ENCODE results near the gene TNNT3. TPM values are rescaled to one million over a fixed set of nuclear protein-coding genes. Genes with fewer than 3 reads are reported as not detected.

TNNT3 gene
- total and polyA plus RNA-seq, 3 donors from 2014 or later, result 8.1 to 16.1 (median 13.1) TPM

- H3K4me3 ChIP-seq, result no peak overlapping the region
- H3K9me3 ChIP-seq, result no peaks in the 10 kb centered on the region
- no peak for DNase-seq
- WGBS, 2 donors, result no CpG with 5 or more reads among the region's 6 CpGs
- H3K4me1 ChIP-seq, result no peaks in the 10 kb centered on the region
- intact Hi-C loops (cut with DNase I; ENCODE audit: low total_unique reads), result no loop called here
- no peaks in the 10 kb centered on the region for H3K36me3 ChIP-seq (ENCODE audit: low read depth, missing control alignments)
- no peak overlapping the region for H3K27ac ChIP-seq
- TF ChIP-seq CTCF (IDR thresholded peaks at IDR 0.05), result no peak
- no peak for TF ChIP-seq POLR2A (IDR thresholded peaks at IDR 0.05)
- H3K27me3 ChIP-seq, result no peaks in the 10 kb centered on the region
Observed at GRCh38 chr11:1987024-1987423, 67.5 kb downstream of the TNNT3 start.

GRCh38 chr11:1988174-1988573 is 68.7 kb downstream of the TNNT3 start:
- H3K27me3 ChIP-seq, result no peaks in the 10 kb centered on the region
- TF ChIP-seq POLR2A (IDR thresholded peaks at IDR 0.05), result no peak
- TF ChIP-seq CTCF (IDR thresholded peaks at IDR 0.05), result no peak
- no peaks in the 10 kb centered on the region for H3K36me3 ChIP-seq (ENCODE audit: low read depth, missing control alignments)
- H3K4me1 ChIP-seq, result no peaks in the 10 kb centered on the region
- no peak overlapping the region for H3K4me3 ChIP-seq
- no peaks in the 10 kb centered on the region for H3K9me3 ChIP-seq
- WGBS, 2 donors, result no CpG with 5 or more reads among the region's 11 CpGs
- no peak overlapping the region for H3K27ac ChIP-seq
- intact Hi-C loops (cut with DNase I; ENCODE audit: low total_unique reads), result no loop called here
- no peak for DNase-seq

Small RNA genes within 50 kb of the gene (microRNA-seq; reads per million reads assigned to microRNA genes)
- 0 reads per million in 2 donors for gene MIR7847 (ENCODE audit: borderline number of aligned reads in 2 of 2, borderline replicate concordance in 1 of 2)

Other genes starting within 250 kb of the TNNT3 start
- not detected for gene KRTAP5-6, start 222.5 kb upstream of the TNNT3 start, total RNA-seq
- not detected for gene KRTAP5-6, start 222.5 kb upstream of the TNNT3 start, polyA plus RNA-seq (ENCODE audit: insufficient read depth, low read depth, low replicate concordance)
- 1 to 10 TPM; 6.0 to 9.6 TPM for gene IFITM10, start 169.1 kb upstream of the TNNT3 start, total RNA-seq
- gene IFITM10, start 169.1 kb upstream of the TNNT3 start, polyA plus RNA-seq (ENCODE audit: insufficient read depth, low read depth, low replicate concordance), result 2.6 TPM
- 100 to 1,000 TPM; 522 to 897 TPM for gene CTSD, start 155.8 kb upstream of the TNNT3 start, total RNA-seq
- gene CTSD, start 155.8 kb upstream of the TNNT3 start, polyA plus RNA-seq (ENCODE audit: insufficient read depth, low read depth, low replicate concordance), result 486 TPM
- 1 to 10 TPM; 1.7 to 2.7 TPM for gene SYT8, start 84.7 kb upstream of the TNNT3 start, total RNA-seq
- gene SYT8, start 84.7 kb upstream of the TNNT3 start, polyA plus RNA-seq (ENCODE audit: insufficient read depth, low read depth, low replicate concordance), result 0.98 TPM
- gene TNNI2, start 80.7 kb upstream of the TNNT3 start, total RNA-seq, result not detected
- gene TNNI2, start 80.7 kb upstream of the TNNT3 start, polyA plus RNA-seq (ENCODE audit: insufficient read depth, low read depth, low replicate concordance), result 8.6 TPM
- gene LSP1, start 66.6 kb upstream of the TNNT3 start, total RNA-seq, result 10 to 100 TPM; 13.0 to 19.9 TPM
- gene LSP1, start 66.6 kb upstream of the TNNT3 start, polyA plus RNA-seq (ENCODE audit: insufficient read depth, low read depth, low replicate concordance), result 50.1 TPM
- gene PRR33, start 27.8 kb upstream of the TNNT3 start, total RNA-seq, result under 1 TPM in 1 of 2 donors, not detected in 1; 0.06 TPM
- gene PRR33, start 27.8 kb upstream of the TNNT3 start, polyA plus RNA-seq (ENCODE audit: insufficient read depth, low read depth, low replicate concordance), result not detected
- 100 to 1,000 TPM in 1 of 2 donors, 10 to 100 TPM in 1; 92.1 to 109 TPM for gene MRPL23, start 27.6 kb downstream of the TNNT3 start, total RNA-seq
- 50.0 TPM for gene MRPL23, start 27.6 kb downstream of the TNNT3 start, polyA plus RNA-seq (ENCODE audit: insufficient read depth, low read depth, low replicate concordance)
- gene H19, start 78.1 kb downstream of the TNNT3 start, total RNA-seq, result 100 to 1,000 TPM; 158 to 224 TPM
- 328 TPM for gene H19, start 78.1 kb downstream of the TNNT3 start, polyA plus RNA-seq (ENCODE audit: insufficient read depth, low read depth, low replicate concordance)
- 100 to 1,000 TPM in 1 of 2 donors, 10 to 100 TPM in 1; 69.8 to 104 TPM for gene IGF2, start 219.7 kb downstream of the TNNT3 start, total RNA-seq
- 52.3 TPM for gene IGF2, start 219.7 kb downstream of the TNNT3 start, polyA plus RNA-seq (ENCODE audit: insufficient read depth, low read depth, low replicate concordance)
- not detected for gene INS, start 241.5 kb downstream of the TNNT3 start, total RNA-seq
- gene INS, start 241.5 kb downstream of the TNNT3 start, polyA plus RNA-seq (ENCODE audit: insufficient read depth, low read depth, low replicate concordance), result not detected

Measured in testis (tissue), 3 donors.